A673 (cell line): ENCODE results near the gene SHISAL1. TPM values are rescaled to one million over a fixed set of nuclear protein-coding genes. Genes with fewer than 3 reads are reported as not detected.

Source experiments
- BruUV-seq: library from RNA; stranded (reverse); fragments of 400-500 nt; replicated peaks from 2 replicates; lab custom pipeline; 2021; lab: Mats Ljungman, UMichigan
- CTCF ChIA-PET: fragments of 300-600 bp; sonication (Branson Sonifier 250); formaldehyde crosslinking; loops from one replicate; lab custom pipeline; 2022; ENCODE audit warnings: antibody characterized with exemption; lab: Charles Lee
- POLR2A ChIA-PET: fragments of 300-600 bp; sonication (Branson Sonifier 250); formaldehyde crosslinking; loops from one replicate; lab custom pipeline; 2022; ENCODE audit warnings: antibody characterized with exemption; ENCODE audit not compliant: low non-redundant PET; lab: Charles Lee
- DNase-seq: peaks from one replicate; pipeline ENCODE4 v3.0.0-alpha.2; 2015; ENCODE audit warnings: low spot score
- H3K27ac ChIP-seq: fragments of 200-600 bp; sonication (generic); 2 replicates; pipeline ENCODE4 v1.5.1; 2016; ENCODE audit warnings: mixed run types, low read depth, mild to moderate bottlenecking, mixed read lengths, antibody characterized with exemption, low read length; ENCODE audit not compliant: poor library complexity, severe bottlenecking
- H3K27me3 ChIP-seq: fragments of 200-600 bp; sonication (generic); replicated peaks from 2 replicates; pipeline ENCODE4 v1.6.1; 2017; ENCODE audit warnings: mixed run types, low read depth, mild to moderate bottlenecking, mixed read lengths, antibody characterized with exemption, low read length; ENCODE audit not compliant: insufficient read depth, poor library complexity
- H3K36me3 ChIP-seq: fragments of 200-600 bp; sonication (generic); 2 replicates; pipeline ENCODE4 v1.6.1; 2016; ENCODE audit warnings: mixed run types, mild to moderate bottlenecking, mixed read lengths, antibody characterized with exemption, low read length; ENCODE audit not compliant: insufficient read depth, poor library complexity, severe bottlenecking
- H3K4me1 ChIP-seq: fragments of 200-600 bp; sonication (generic); 2 replicates; pipeline ENCODE4 v1.6.1; 2017; ENCODE audit warnings: mixed run types, mild to moderate bottlenecking, mixed read lengths, antibody characterized with exemption, low read length; ENCODE audit not compliant: insufficient read depth, poor library complexity, severe bottlenecking
- H3K4me3 ChIP-seq: fragments of 200-600 bp; sonication (generic); 2 replicates; pipeline ENCODE4 v1.5.1; 2016; ENCODE audit warnings: low read depth, mixed run types, mild to moderate bottlenecking, mixed read lengths, low read length; ENCODE audit not compliant: poor library complexity, severe bottlenecking
- H3K9me3 ChIP-seq: fragments of 200-600 bp; sonication (generic); 2 replicates; pipeline ENCODE4 v1.6.1; 2016; ENCODE audit warnings: mixed run types, low read depth, mild to moderate bottlenecking, mixed read lengths, antibody characterized with exemption, low read length; ENCODE audit not compliant: poor library complexity, severe bottlenecking
- EZH2 ChIP-seq: fragments of 200-600 bp; sonication (generic); IDR thresholded peaks from 2 replicates; pipeline ENCODE4 v1.6.1; 2017; ENCODE audit warnings: borderline replicate concordance, low read depth, mild to moderate bottlenecking, mixed read lengths, antibody characterized with exemption, low read length; ENCODE audit not compliant: poor library complexity, severe bottlenecking
- intact Hi-C: fragments of 100-400 bp; cut with micrococcal nuclease; formaldehyde crosslinking; loops from one replicate; pipeline ENCODE4 v1.10.0; 2022; ENCODE audit not compliant: unreplicated experiment
- total RNA-seq: library from RNA; stranded (reverse); gene quantifications from 2 replicates; pipeline ENCODE4 v1.2.3, GENCODE V29; 2021
- TF ChIP-seq, protein P1 (sequence below): fragments of 300-800, 200-600 bp; sonication (generic); conservative IDR thresholded peaks from 2 replicates; pipeline ENCODE4 v1.5.1; 2017; ENCODE audit warnings: low read depth, mild to moderate bottlenecking, antibody characterized with exemption, low read length, moderate library complexity, mixed read lengths

Gene SHISAL1
- total RNA-seq, 1 experiment from 2014 or later, result 1.8 TPM

DNA sequence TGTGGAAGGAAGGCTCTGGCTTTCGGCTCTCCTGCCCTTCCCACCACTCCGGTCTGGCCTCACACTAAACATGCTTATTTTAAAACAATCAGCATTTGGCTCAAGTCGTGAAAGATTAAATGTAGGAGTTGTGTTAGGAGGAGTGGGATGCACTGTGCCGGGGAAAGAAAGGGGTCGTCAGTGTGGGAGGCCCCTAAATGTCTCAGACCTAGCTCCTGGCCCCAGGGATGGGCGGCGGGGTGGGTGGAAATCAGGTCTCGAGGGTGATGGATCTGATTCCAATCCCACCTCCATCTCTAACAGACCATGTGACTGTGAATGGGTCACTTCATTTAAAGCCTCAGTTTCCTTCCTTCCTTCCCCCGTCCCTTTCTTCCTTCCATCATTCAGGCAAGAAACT, 6.9 kb upstream of the SHISAL1 start:
- peaks cover 9% of the 10 kb centered on the region for H3K4me1 ChIP-seq
- BruUV-seq, result no TSS peak
- no peaks in the 10 kb centered on the region for H3K36me3 ChIP-seq
- no peaks in the 10 kb centered on the region for H3K27me3 ChIP-seq
- H3K4me3 ChIP-seq, result no peak overlapping the region
- no peak for DNase-seq
- TF ChIP-seq, protein P1, sequence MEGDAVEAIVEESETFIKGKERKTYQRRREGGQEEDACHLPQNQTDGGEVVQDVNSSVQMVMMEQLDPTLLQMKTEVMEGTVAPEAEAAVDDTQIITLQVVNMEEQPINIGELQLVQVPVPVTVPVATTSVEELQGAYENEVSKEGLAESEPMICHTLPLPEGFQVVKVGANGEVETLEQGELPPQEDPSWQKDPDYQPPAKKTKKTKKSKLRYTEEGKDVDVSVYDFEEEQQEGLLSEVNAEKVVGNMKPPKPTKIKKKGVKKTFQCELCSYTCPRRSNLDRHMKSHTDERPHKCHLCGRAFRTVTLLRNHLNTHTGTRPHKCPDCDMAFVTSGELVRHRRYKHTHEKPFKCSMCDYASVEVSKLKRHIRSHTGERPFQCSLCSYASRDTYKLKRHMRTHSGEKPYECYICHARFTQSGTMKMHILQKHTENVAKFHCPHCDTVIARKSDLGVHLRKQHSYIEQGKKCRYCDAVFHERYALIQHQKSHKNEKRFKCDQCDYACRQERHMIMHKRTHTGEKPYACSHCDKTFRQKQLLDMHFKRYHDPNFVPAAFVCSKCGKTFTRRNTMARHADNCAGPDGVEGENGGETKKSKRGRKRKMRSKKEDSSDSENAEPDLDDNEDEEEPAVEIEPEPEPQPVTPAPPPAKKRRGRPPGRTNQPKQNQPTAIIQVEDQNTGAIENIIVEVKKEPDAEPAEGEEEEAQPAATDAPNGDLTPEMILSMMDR, result no peak
- ChIA-PET POLR2A (no interaction called here), CTCF (no interaction called here)
- H3K27ac ChIP-seq, result no peak overlapping the region
- H3K9me3 ChIP-seq, result no peaks in the 10 kb centered on the region
- intact Hi-C loops, result no loop called here

DNA sequence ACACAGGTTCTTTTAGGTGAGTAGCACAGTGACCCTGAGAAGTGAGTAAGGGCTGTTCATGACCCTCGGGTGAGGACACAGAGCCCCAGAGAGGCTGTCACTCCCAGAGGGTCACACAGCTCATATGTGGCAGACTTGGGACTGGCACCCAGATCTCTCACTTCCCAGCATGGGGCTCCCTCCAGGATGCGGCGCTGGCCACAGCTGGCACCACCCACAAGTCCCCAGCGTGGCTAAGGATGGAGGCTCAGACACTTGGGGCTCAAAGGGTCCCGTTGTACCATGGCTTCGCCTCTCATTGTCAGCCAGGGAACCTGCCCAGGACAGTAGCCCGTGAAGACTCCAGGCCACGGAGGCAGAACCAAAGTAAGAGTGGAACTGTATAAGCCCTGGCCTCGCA, 6.0 kb upstream of the SHISAL1 start:
- TF ChIP-seq, protein P1, result no peak
- no peak for TF ChIP-seq EZH2
- intact Hi-C loops, result no loop called here
- Histone ChIP-seq H3K9me3 (no peaks in the 10 kb centered on the region), H3K27ac (no peak overlapping the region), H3K36me3 (no peaks in the 10 kb centered on the region), H3K4me3 (no peak overlapping the region), H3K27me3 (no peaks in the 10 kb centered on the region), H3K4me1 (peaks cover 9% of the 10 kb centered on the region)
- ChIA-PET POLR2A (no interaction called here), CTCF (no interaction called here)
- no TSS peak for BruUV-seq
- DNase-seq, result no peak

DNA sequence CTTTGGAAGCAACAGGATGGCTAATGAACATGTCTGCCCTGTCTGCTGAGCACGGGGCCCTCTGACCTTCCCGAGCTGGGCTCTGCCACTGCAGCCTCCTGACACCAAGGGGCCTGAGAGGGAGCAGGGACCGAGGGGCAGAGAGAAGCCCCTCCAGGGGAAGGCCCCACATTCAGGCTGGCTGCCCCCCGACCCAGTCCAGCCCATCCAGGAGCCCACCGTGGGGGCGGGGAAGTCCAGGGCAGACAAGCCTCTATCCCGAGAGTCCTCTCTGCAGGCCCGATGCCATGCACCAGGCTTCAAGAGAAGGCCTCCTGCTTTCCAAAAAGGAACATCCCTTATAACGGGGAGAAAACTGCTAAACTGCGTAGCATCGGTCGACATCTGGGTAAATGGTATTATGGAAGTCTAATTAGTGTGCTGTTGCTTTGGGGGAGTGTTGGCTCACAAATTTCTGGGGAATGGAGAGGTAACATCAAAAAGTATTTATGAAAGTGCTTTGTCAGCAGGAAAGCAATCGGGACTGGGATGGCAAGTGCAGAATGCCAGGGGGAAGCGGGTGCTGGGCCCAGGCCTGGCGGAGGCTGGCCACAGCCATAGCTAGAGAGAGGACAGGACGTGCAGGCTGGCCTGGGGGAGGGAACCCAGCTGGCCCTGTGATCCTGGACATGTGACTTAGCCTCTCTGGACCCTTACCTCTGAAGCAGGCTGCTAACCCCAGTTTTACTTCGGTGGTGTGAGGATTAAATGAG, 5.3 kb upstream of the SHISAL1 start:
- no peaks in the 10 kb centered on the region for H3K36me3 ChIP-seq
- no peak for DNase-seq
- BruUV-seq, result no TSS peak
- H3K27ac ChIP-seq, result no peak overlapping the region
- no peaks in the 10 kb centered on the region for H3K9me3 ChIP-seq
- POLR2A ChIA-PET, result no interaction called here
- no peak for TF ChIP-seq EZH2
- TF ChIP-seq, protein P1, result no peak
- peaks cover 9% of the 10 kb centered on the region for H3K4me1 ChIP-seq
- intact Hi-C loops, result no loop called here
- CTCF ChIA-PET, result no interaction called here
- H3K27me3 ChIP-seq, result no peaks in the 10 kb centered on the region
- H3K4me3 ChIP-seq, result no peak overlapping the region
